H9 (cell line): Measurements from ENCODE around the gene SMIM32. TPM values are rescaled to one million over a fixed set of nuclear protein-coding genes. Genes with fewer than 3 reads are reported as not detected.

Source experiments
- DNase-seq: peaks from one replicate; pipeline ENCODE4 v3.0.0-alpha.2; 2017
- H2AFZ ChIP-seq: one replicate; pipeline ENCODE4 v1.6.1; 2013; ENCODE audit warnings: mild to moderate bottlenecking, low read length, control low read depth, moderate library complexity
- H2AK5ac ChIP-seq: 2 replicates; pipeline ENCODE4 v1.6.1; 2013; ENCODE audit warnings: low read length, control low read depth, mixed read lengths; ENCODE audit not compliant: insufficient read length
- H2BK120ac ChIP-seq: one replicate; pipeline ENCODE4 v1.6.1; 2013; ENCODE audit warnings: low read depth, mild to moderate bottlenecking, low read length, control low read depth, inconsistent platforms; ENCODE audit not compliant: poor library complexity, severe bottlenecking
- H2BK12ac ChIP-seq: 2 replicates; pipeline ENCODE4 v1.6.1; 2013; ENCODE audit warnings: low read length, control low read depth, mixed read lengths, low read depth; ENCODE audit not compliant: insufficient read length
- H2BK15ac ChIP-seq: 2 replicates; pipeline ENCODE4 v1.6.1; 2013; ENCODE audit warnings: low read depth, low read length, control low read depth
- H2BK20ac ChIP-seq: one replicate; pipeline ENCODE4 v1.6.1; 2013; ENCODE audit warnings: low read depth, mild to moderate bottlenecking, low read length, control low read depth, inconsistent platforms; ENCODE audit not compliant: poor library complexity, severe bottlenecking
- H2BK5ac ChIP-seq: 2 replicates; pipeline ENCODE4 v1.6.1; 2013; ENCODE audit warnings: low read length, control low read depth, mixed read lengths; ENCODE audit not compliant: insufficient read length
- H3K14ac ChIP-seq: 2 replicates; pipeline ENCODE4 v1.6.1; 2013; ENCODE audit warnings: low read length, control low read depth; ENCODE audit not compliant: insufficient read depth
- H3K18ac ChIP-seq: 2 replicates; pipeline ENCODE4 v1.6.1; 2013; ENCODE audit warnings: low read depth, mild to moderate bottlenecking, mixed read lengths, low read length, control low read depth; ENCODE audit not compliant: insufficient read length
- H3K23ac ChIP-seq: 2 replicates; pipeline ENCODE4 v1.6.1; 2013; ENCODE audit warnings: low read length, control low read depth, mixed read lengths, low read depth; ENCODE audit not compliant: insufficient read length
- H3K23me2 ChIP-seq: 2 replicates; pipeline ENCODE4 v1.6.1; 2013; ENCODE audit warnings: low read depth, mild to moderate bottlenecking, mixed read lengths, low read length, control low read depth; ENCODE audit not compliant: insufficient read length, poor library complexity, severe bottlenecking
- H3K27ac ChIP-seq: 2 replicates; pipeline ENCODE4 v1.5.1; 2013; ENCODE audit warnings: low read length, control low read depth, mixed read lengths, low read depth; ENCODE audit not compliant: insufficient read length
- H3K27me3 ChIP-seq: 2 replicates; pipeline ENCODE4 v1.6.1; 2013; ENCODE audit warnings: low read length, control low read depth, inconsistent platforms; ENCODE audit not compliant: insufficient read depth
- H3K4ac ChIP-seq: 2 replicates; pipeline ENCODE4 v1.6.1; 2013; ENCODE audit warnings: low read depth, mild to moderate bottlenecking, control low read depth, inconsistent platforms, low read length, moderate library complexity
- H3K4me1 ChIP-seq: 2 replicates; pipeline ENCODE4 v1.6.1; 2013; ENCODE audit warnings: low read length, control low read depth, inconsistent platforms; ENCODE audit not compliant: insufficient read depth
- H3K4me2 ChIP-seq: 2 replicates; pipeline ENCODE4 v1.6.1; 2013; ENCODE audit warnings: low read length, control low read depth, mixed read lengths; ENCODE audit not compliant: insufficient read length, insufficient read depth
- H3K56ac ChIP-seq: 2 replicates; pipeline ENCODE4 v1.6.1; 2013; ENCODE audit warnings: low read depth, mild to moderate bottlenecking, mixed read lengths, low read length, control low read depth; ENCODE audit not compliant: insufficient read length
- H3K79me1 ChIP-seq: 2 replicates; pipeline ENCODE4 v1.6.1; 2013; ENCODE audit warnings: low read depth, mild to moderate bottlenecking, moderate library complexity, low read length, control low read depth, inconsistent platforms; ENCODE audit not compliant: insufficient read depth, poor library complexity, severe bottlenecking
- H3K79me2 ChIP-seq: 2 replicates; pipeline ENCODE4 v1.6.1; 2013; ENCODE audit warnings: low read length, control low read depth, inconsistent platforms; ENCODE audit not compliant: insufficient read depth
- H3K9ac ChIP-seq: 2 replicates; pipeline ENCODE4 v1.6.1; 2013; ENCODE audit warnings: low read length, control low read depth, mixed read lengths; ENCODE audit not compliant: insufficient read length; ENCODE audit errors: extremely low read depth
- H3K9me3 ChIP-seq: one replicate; pipeline ENCODE4 v1.6.1; 2013; ENCODE audit warnings: low read depth, low read length, inconsistent platforms; ENCODE audit not compliant: control insufficient read depth
- H3T11ph ChIP-seq: one replicate; pipeline ENCODE4 v1.6.1; 2013; ENCODE audit warnings: mild to moderate bottlenecking, low read length, control low read depth, inconsistent platforms
- H4K20me1 ChIP-seq: one replicate; pipeline ENCODE4 v1.6.1; 2013; ENCODE audit not compliant: control insufficient read depth, insufficient read length, insufficient read depth
- H4K5ac ChIP-seq: 2 replicates; pipeline ENCODE4 v1.6.1; 2013; ENCODE audit warnings: low read depth, mild to moderate bottlenecking, mixed read lengths, low read length, control low read depth; ENCODE audit not compliant: insufficient read length
- H4K8ac ChIP-seq: replicated peaks from 2 replicates; pipeline ENCODE4 v1.6.1; 2013; ENCODE audit warnings: low read length, control low read depth, mixed read lengths, low read depth; ENCODE audit not compliant: insufficient read length
- H4K91ac ChIP-seq: 2 replicates; pipeline ENCODE4 v1.6.1; 2013; ENCODE audit warnings: low read depth, mild to moderate bottlenecking, moderate library complexity, mixed read lengths, low read length, control low read depth; ENCODE audit not compliant: insufficient read length
- H3K27ac Mint-ChIP-seq, 3 experiments: 2 replicates in 2 of 3; 3 replicates in 1 of 3; pipeline ENCODE4 v1.8.0; 2020 to 2021; ENCODE audit warnings: mixed read lengths in 3 of 3, mild to moderate bottlenecking in 1 of 3, moderate library complexity in 1 of 3
- H3K27me3 Mint-ChIP-seq: 2 replicates; pipeline ENCODE4 v1.8.0; 2021; ENCODE audit warnings: low read depth, mild to moderate bottlenecking, moderate library complexity, mixed read lengths
- H3K36me3 Mint-ChIP-seq, 3 experiments: 2 replicates in 2 of 3; 3 replicates in 1 of 3; pipeline ENCODE4 v1.8.0; 2020 to 2021; ENCODE audit warnings: low read depth in 3 of 3, mixed read lengths in 3 of 3; ENCODE audit not compliant: insufficient read depth in 1 of 3
- H3K4me1 Mint-ChIP-seq, 2 experiments: 2 replicates each; pipeline ENCODE4 v1.8.0; 2020; ENCODE audit warnings: mixed read lengths in 2 of 2
- H3K4me3 Mint-ChIP-seq, 2 experiments: 2 replicates in 1 of 2; 3 replicates in 1 of 2; pipeline ENCODE4 v1.8.0; 2020 to 2021; ENCODE audit warnings: mild to moderate bottlenecking in 2 of 2, mixed read lengths in 2 of 2, moderate library complexity in 1 of 2
- H3K9me3 Mint-ChIP-seq, 2 experiments: 2 replicates in 1 of 2; 3 replicates in 1 of 2; pipeline ENCODE4 v1.8.0; 2020; ENCODE audit warnings: mild to moderate bottlenecking in 2 of 2, mixed read lengths in 2 of 2, moderate library complexity in 1 of 2
- CTCF ChIP-seq: fragments of 200-600 bp; sonication (generic); conservative IDR thresholded peaks from 3 replicates; pipeline ENCODE4 v1.8.0; 2021; ENCODE audit warnings: antibody characterized with exemption, mild to moderate bottlenecking
- WGBS: extraction: QIAGEN DNeasy Blood & Tissue Kit; methylation state at CpG from one replicate; pipeline ENCODE4 v1.1.7; 2013; ENCODE audit warnings: missing lambda C conversion rate, low lambda C conversion rate, mixed read lengths; ENCODE audit not compliant: insufficient read length; ENCODE audit errors: extremely low coverage; 5-methylcytosine and 5-hydroxymethylcytosine counted together
- total RNA-seq: library from RNA; stranded (reverse); gene quantifications from 2 replicates; pipeline ENCODE4 v1.2.1, GENCODE V29; 2021

Gene SMIM32
- total RNA-seq, 1 experiment from 2014 or later, result not detected

GRCh38 chr5:136188859-136189258, 4.1 kb downstream of the SMIM32 start:
- peaks cover 9 to 18% (median 10%) of the 10 kb centered on the region in 3 experiments; a peak in 6 of 7 replicates for H3K36me3 Mint-ChIP-seq
- H3K27ac ChIP-seq, result no peak overlapping the region
- H3K27ac Mint-ChIP-seq, result no peak overlapping the region

More at GRCh38 chr5:136188859-136189258, 4.1 kb downstream of the SMIM32 start:
- Mint-ChIP-seq H3K4me3 (peak overlapping the region in 1 of 2 experiments; percentile 45; a peak in 2 of 5 replicates), H3K4me1 (peaks cover 13 to 16% of the 10 kb centered on the region in 2 experiments), H3K9me3 (no peaks in the 10 kb centered on the region), H3K27me3 (peaks cover 57% of the 10 kb centered on the region)
- no peak overlapping the region for H2BK15ac ChIP-seq
- H2BK120ac ChIP-seq, result no peak overlapping the region
- no peak overlapping the region for H2AK5ac ChIP-seq
- peaks cover 16% of the 10 kb centered on the region for H3K23me2 ChIP-seq
- H3K14ac ChIP-seq, result no peak overlapping the region
- H3K79me1 ChIP-seq, result no peaks in the 10 kb centered on the region
- H3K9me3 ChIP-seq, result no peaks in the 10 kb centered on the region
- H4K20me1 ChIP-seq, result no peaks in the 10 kb centered on the region
- H3K27me3 ChIP-seq, result peaks cover 37% of the 10 kb centered on the region
- H3K4ac ChIP-seq, result no peak overlapping the region
- H2AFZ ChIP-seq, result no peak overlapping the region
- H3K4me1 ChIP-seq, result no peaks in the 10 kb centered on the region
- no peak overlapping the region for H3K4me2 ChIP-seq
- no peak overlapping the region for H4K5ac ChIP-seq
- H3T11ph ChIP-seq, result no peak overlapping the region
- no peak for TF ChIP-seq CTCF
- H2BK20ac ChIP-seq, result no peak overlapping the region
- DNase-seq, result no peak
- no peak overlapping the region for H2BK12ac ChIP-seq
- no peak overlapping the region for H2BK5ac ChIP-seq
- H3K18ac ChIP-seq, result no peak overlapping the region
- no peak overlapping the region for H4K8ac ChIP-seq
- no peaks in the 10 kb centered on the region for H3K79me2 ChIP-seq
- no peak overlapping the region for H3K56ac ChIP-seq
- H3K9ac ChIP-seq, result no peak overlapping the region
- H4K91ac ChIP-seq, result no peak overlapping the region
- no CpG with 5 or more reads among the region's 7 CpGs for WGBS
- H3K23ac ChIP-seq, result no peak overlapping the region
